ENCODE measurements around the gene CREB5. TPM values are rescaled to one million over a fixed set of nuclear protein-coding genes. Genes with fewer than 3 reads are reported as not detected.

Gene CREB5
- total and polyA plus RNA-seq, 2 donors (not counting 3 experiments of a cell fraction or from before 2014, with no cell fraction given), result 19.6 to 28.4 TPM

DNA sequence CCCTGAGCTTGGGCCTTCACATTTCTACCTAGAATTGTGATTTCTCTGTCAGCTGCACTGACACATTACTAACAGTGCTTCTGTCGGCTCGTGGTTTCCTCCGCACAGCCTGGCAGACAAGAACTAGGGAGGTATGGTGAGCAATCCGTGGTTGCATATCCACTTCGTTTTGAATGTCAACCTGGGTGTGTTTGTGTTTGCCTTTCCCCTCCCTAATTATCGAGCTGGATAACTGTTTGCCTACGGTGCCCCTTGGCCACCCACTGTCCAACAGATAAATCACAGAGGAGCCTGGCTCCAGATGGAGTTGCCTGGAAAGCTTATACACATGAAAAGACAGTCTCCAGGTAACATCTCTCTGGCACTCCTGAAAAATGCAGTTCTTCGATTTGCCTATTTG is 317.0 kb downstream of the CREB5 start:
- H3K4me2 ChIP-seq (ENCODE audit: insufficient read depth, low read length), result no peak overlapping the region
- no TSS peak for BruUV-seq (replicated peaks)
- intact Hi-C loops (cut with micrococcal nuclease) (no loop called here), dilution Hi-C loops (cut with MboI; ENCODE audit: extremely low pct_ligation_motif_present, low sequenced_read_pairs) (no loop called here)
- no peak overlapping the region for H3K4me3 ChIP-seq (replicated peaks in 1 of 3; ENCODE audit: insufficient read depth in 1 of 3, low read depth in 1 of 3, low read length in 3 of 3)
- H3K27me3 ChIP-seq (ENCODE audit: control insufficient read depth in 2 of 2, insufficient read depth in 2 of 2, low read length in 2 of 2), result no peaks in the 10 kb centered on the region
- FAIRE-seq (no peak), DNase-seq (ENCODE audit: low read depth, low spot score) (no peak)
- ChIA-PET POLR2A (no interaction called here), CTCF (interaction anchor here (0.6 to 1.5 kb wide), 3 partner anchors 12 to 104 kb away, joined by 3 to 4 read pairs (median 4); no protein-coding TSS in a partner anchor)
- no peaks in the 10 kb centered on the region for H3K36me3 ChIP-seq (ENCODE audit: control insufficient read depth in 2 of 2, extremely low read depth in 1 of 2, insufficient read depth in 2 of 2, low read length in 2 of 2)
- no peaks in the 10 kb centered on the region for H4K20me1 ChIP-seq (replicated peaks; ENCODE audit: control insufficient read depth, extremely low read depth, insufficient read depth, low read length)
- no peak overlapping the region for H3K27ac ChIP-seq (ENCODE audit: insufficient read depth, low read depth, low read length)
- no peaks in the 10 kb centered on the region for H3K79me2 ChIP-seq (ENCODE audit: control insufficient read depth, insufficient read depth, low read length)
- H3K9ac ChIP-seq (replicated peaks; ENCODE audit: extremely low read depth, insufficient read depth, low read length), result no peak overlapping the region
- H3K9me3 ChIP-seq (replicated peaks; ENCODE audit: control insufficient read depth, insufficient read depth, low read length), result no peaks in the 10 kb centered on the region
- H3K4me1 ChIP-seq (ENCODE audit: control insufficient read depth, extremely low read depth, insufficient read depth, low read length), result peaks cover 3% of the 10 kb centered on the region
- TF ChIP-seq MAX (IDR thresholded peaks at IDR 0.05; ENCODE audit: insufficient read depth, insufficient read length) (no peak), FOS (IDR thresholded peaks at IDR 0.05; ENCODE audit: borderline replicate concordance, insufficient read depth, low read length) (no peak), MYC (IDR thresholded peaks at IDR 0.05; ENCODE audit: low read depth, low read length) (no peak), POLR2A (IDR thresholded peaks at IDR 0.05; ENCODE audit: low read depth, low read length) (no peak), JUN (IDR thresholded peaks at IDR 0.05; ENCODE audit: borderline replicate concordance, insufficient read depth, insufficient read length, low read depth) (no peak), EZH2 (IDR thresholded peaks at IDR 0.05; ENCODE audit: borderline replicate concordance, low read depth, low read length, severe bottlenecking) (no peak), POLR2AphosphoS5 (IDR thresholded peaks at IDR 0.05; ENCODE audit: insufficient read depth, low read depth, low read length) (no peak), GATA2 (IDR thresholded peaks at IDR 0.05; ENCODE audit: insufficient read depth, insufficient read length, low read depth, low read length) (no peak)
- TF ChIP-seq, protein P1, sequence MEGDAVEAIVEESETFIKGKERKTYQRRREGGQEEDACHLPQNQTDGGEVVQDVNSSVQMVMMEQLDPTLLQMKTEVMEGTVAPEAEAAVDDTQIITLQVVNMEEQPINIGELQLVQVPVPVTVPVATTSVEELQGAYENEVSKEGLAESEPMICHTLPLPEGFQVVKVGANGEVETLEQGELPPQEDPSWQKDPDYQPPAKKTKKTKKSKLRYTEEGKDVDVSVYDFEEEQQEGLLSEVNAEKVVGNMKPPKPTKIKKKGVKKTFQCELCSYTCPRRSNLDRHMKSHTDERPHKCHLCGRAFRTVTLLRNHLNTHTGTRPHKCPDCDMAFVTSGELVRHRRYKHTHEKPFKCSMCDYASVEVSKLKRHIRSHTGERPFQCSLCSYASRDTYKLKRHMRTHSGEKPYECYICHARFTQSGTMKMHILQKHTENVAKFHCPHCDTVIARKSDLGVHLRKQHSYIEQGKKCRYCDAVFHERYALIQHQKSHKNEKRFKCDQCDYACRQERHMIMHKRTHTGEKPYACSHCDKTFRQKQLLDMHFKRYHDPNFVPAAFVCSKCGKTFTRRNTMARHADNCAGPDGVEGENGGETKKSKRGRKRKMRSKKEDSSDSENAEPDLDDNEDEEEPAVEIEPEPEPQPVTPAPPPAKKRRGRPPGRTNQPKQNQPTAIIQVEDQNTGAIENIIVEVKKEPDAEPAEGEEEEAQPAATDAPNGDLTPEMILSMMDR (IDR thresholded peaks at IDR 0.05; ENCODE audit: extremely low read depth in 1 of 2, insufficient read depth in 1 of 2, low read depth in 1 of 2, low read length in 2 of 2), result no peak
- H2AFZ ChIP-seq (ENCODE audit: low read depth, low read length), result no peak overlapping the region
- H3K9me1 ChIP-seq (replicated peaks; ENCODE audit: control insufficient read depth, extremely low read depth, insufficient read depth, low read length), result no peaks in the 10 kb centered on the region

Data from endothelial cell of umbilical vein (primary cell).